Activated CD4-positive, alpha-beta memory T cell treated with anti-CD3 and anti-CD28 coated beads for 36 hours (primary cell): ENCODE results near the gene HAPLN2. TPM values are rescaled to one million over a fixed set of nuclear protein-coding genes. Genes with fewer than 3 reads are reported as not detected.

Experiments used
- CTCF ChIA-PET: fragments of 350-600 bp; sonication (Branson Sonifier 250); formaldehyde crosslinking; loops from one replicate; lab custom pipeline; 2021; ENCODE audit warnings: antibody characterized with exemption, inconsistent platforms; lab: Charles Lee
- POLR2A ChIA-PET: fragments of 350-600 bp; sonication (Branson Sonifier 250); formaldehyde crosslinking; loops from one replicate; lab custom pipeline; 2021; ENCODE audit warnings: antibody characterized with exemption; lab: Charles Lee
- DNase-seq: peaks from one replicate; pipeline ENCODE4 v3.0.0-alpha.2; 2020
- H3K27ac Mint-ChIP-seq: one replicate; pipeline ENCODE4 v1.8.0; 2021; ENCODE audit warnings: mixed read lengths
- H3K27me3 Mint-ChIP-seq: one replicate; pipeline ENCODE4 v1.8.0; 2021; ENCODE audit warnings: mixed read lengths
- H3K36me3 Mint-ChIP-seq: one replicate; pipeline ENCODE4 v1.8.0; 2021; ENCODE audit warnings: mixed read lengths
- H3K4me1 Mint-ChIP-seq: one replicate; pipeline ENCODE4 v1.8.0; 2021; ENCODE audit warnings: low read depth, mixed read lengths
- H3K4me3 Mint-ChIP-seq: one replicate; pipeline ENCODE4 v1.8.0; 2021; ENCODE audit warnings: mild to moderate bottlenecking, mixed read lengths
- H3K9me3 Mint-ChIP-seq: one replicate; pipeline ENCODE4 v1.8.0; 2021; ENCODE audit warnings: mixed read lengths
- intact Hi-C: fragments of 100-400 bp; cut with micrococcal nuclease; formaldehyde crosslinking; loops from one replicate; pipeline ENCODE4 v1.15.1; 2023
- total RNA-seq, 2 experiments: library from RNA; stranded (reverse); gene quantifications; one replicate each; pipeline ENCODE4 v1.2.3, GENCODE V29; 2021

The HAPLN2 gene
- total RNA-seq, 2 experiments from 2014 or later = 0.21 to 0.34 TPM

DNA sequence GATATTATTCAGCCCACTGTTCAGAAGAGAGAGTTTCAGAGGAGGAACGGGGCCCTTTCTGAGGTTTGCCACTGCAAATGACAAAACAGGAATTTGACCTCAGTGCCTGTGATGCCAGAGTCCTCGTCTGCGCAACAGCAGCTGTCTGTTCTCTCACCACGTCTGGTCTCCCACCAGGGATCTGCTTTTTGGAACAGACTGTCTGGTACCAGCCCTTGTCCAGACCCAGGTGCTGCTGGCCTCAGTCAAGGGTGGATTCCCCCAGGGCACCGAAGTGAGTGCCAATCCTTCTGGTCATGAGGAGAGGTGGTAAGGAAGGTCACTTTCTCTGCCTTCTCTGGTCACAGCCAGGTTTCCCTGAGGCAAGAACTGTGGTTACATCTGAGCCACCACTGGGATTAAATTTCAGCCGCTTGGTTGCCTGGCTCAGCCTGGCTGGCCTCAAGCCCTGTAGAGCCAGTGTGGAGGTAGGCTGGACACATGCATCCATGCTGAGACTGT is 20.4 kb downstream of the HAPLN2 start:
- ChIA-PET CTCF (interaction anchor here (1.1 to 5.2 kb wide), 4 partner anchors 8 to 18 kb away, joined by 3 to 34 read pairs (median 16); no protein-coding TSS in a partner anchor), POLR2A (no interaction called here)

DNA sequence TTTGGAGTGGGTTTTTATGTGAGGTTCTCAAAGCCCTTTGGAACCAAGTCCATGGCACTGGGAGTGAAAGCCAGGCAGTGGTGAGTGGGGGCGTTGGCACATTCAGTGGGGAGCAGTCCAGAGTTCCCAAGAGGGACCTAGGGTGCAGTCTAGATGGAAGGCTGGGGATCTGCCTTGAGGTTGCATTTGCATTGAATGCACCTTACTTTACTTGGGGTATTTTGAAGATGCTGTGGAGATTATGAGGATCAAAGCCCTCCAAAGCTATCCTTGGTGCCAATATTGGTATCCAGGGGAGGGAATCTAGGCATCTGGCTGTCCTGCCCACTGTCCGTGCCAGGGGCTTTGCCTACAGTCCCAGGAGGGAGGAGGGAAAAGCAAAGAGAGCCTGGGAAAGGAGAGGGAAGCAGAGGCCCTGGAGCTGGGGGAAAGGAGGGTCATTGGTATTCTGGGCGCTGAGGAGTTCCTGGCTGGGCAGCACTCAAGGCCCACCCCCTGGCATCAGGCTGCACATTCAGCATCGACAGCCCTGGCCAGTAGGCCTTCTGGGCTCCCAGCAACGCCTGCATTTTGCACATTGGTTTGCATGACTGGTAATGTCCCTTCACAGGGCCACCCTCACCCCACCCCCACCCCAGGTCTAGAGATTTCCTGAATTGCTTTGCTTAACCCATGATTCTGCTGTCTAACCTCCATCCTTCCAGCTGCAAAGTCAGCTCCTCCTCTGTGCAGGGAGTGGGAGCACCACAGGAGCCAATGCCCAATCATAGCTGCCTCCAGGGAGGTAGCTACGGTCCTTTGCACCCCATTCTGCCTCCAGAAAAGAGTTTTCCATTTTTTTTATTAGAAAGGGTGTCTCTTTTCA is 21.9 kb downstream of the HAPLN2 start:
- Mint-ChIP-seq H3K4me3 (no peak overlapping the region), H3K4me1 (peaks cover 24% of the 10 kb centered on the region), H3K27me3 (peaks cover 76% of the 10 kb centered on the region), H3K27ac (no peak overlapping the region), H3K9me3 (no peaks in the 10 kb centered on the region), H3K36me3 (no peaks in the 10 kb centered on the region)
- ChIA-PET CTCF (interaction anchor here (0.7 to 5.2 kb wide), 9 partner anchors 9 to 160 kb away, joined by 3 to 34 read pairs (median 4); no protein-coding TSS in a partner anchor), POLR2A (no interaction called here)
- no peak for DNase-seq
- intact Hi-C loops = no loop called here

More for the DNA sequence above, 20.4 kb downstream of the HAPLN2 start:
- intact Hi-C loops = no loop called here
- Mint-ChIP-seq H3K36me3 (no peaks in the 10 kb centered on the region), H3K27ac (no peak overlapping the region), H3K4me3 (no peak overlapping the region), H3K9me3 (no peaks in the 10 kb centered on the region), H3K4me1 (peaks cover 24% of the 10 kb centered on the region), H3K27me3 (peaks cover 68% of the 10 kb centered on the region)
- no peak for DNase-seq

DNA sequence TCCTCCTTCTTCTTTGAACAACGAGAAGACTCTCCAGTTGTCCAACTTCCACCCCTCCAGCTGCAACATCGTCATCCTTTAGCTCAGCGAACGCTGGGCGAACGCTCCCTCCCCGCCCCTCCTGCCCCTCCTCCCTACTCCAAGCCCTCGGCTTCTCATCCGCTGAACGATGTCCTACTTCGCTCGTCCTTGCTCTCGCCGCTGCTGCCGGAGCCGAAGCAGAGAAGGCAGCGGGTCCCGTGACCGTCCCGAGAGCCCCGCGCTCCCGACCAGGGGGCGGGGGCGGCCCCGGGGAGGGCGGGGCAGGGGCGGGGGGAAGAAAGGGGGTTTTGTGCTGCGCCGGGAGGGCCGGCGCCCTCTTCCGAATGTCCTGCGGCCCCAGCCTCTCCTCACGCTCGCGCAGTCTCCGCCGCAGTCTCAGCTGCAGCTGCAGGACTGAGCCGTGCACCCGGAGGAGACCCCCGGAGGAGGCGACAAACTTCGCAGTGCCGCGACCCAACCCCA is 22.6 kb downstream of the HAPLN2 start, which contains the start of gene BCAN:
Gene BCAN, plus strand, starts transcription at position 357 of the 504 bp plus-strand sequence. CDS start 3,938 bp downstream, outside the sequence.
- Mint-ChIP-seq H3K4me1 (peaks cover 24% of the 10 kb centered on the region), H3K27ac (no peak within 1 kb of the TSS), H3K27me3 (peaks cover 75% of the 10 kb centered on the region), H3K36me3 (no peaks in the 10 kb centered on the region), H3K9me3 (no peaks in the 10 kb centered on the region), H3K4me3 (no peak within 1 kb of the TSS)
- ChIA-PET POLR2A (no interaction called here), CTCF (interaction anchor here (0.7 to 5.2 kb wide), 7 partner anchors 13 to 161 kb away, joined by 3 to 34 read pairs (median 5); no protein-coding TSS in a partner anchor)
- intact Hi-C loops = no loop called here
- DNase-seq = peak; percentile 34

DNA sequence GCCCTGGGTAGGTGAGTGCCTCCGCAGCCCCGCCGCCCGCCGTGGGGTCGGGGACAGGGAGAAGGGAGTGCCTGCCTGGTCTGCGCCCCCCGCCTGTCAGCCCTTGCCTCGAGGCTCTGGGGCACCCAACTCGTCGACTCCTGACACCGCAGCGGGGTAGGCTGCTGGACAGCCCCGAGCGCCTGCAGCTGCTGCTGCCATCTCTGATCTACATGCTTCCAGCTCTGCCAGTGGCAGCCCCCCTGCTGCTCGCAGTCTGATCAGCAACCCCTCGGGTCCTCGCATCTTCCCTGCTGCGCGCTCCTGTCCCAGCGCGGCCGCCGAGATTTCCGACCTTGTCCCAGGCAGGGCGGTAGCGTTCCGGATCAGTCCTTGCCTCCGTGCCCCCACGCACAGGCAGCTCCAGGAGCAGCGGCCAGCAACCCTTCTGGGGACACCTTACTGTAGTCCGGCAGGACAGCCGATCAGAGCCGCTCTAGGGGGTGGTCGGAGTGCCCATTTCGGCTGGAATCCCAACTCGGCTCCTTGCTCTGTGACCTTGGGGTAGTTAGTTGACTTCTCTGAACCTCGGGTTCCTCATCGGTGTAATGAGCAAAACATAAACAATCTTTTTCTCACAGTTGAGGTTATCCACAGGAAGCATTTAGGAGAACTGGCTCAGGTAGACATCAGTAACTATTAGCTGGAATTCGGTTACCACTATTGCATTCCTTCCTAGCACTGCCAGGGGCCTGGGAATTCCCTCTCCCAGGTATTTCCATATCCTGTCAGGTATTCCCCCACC is 23.2 kb downstream of the HAPLN2 start:
- intact Hi-C loops = no loop called here
- H3K36me3 Mint-ChIP-seq = no peaks in the 10 kb centered on the region

DNA sequence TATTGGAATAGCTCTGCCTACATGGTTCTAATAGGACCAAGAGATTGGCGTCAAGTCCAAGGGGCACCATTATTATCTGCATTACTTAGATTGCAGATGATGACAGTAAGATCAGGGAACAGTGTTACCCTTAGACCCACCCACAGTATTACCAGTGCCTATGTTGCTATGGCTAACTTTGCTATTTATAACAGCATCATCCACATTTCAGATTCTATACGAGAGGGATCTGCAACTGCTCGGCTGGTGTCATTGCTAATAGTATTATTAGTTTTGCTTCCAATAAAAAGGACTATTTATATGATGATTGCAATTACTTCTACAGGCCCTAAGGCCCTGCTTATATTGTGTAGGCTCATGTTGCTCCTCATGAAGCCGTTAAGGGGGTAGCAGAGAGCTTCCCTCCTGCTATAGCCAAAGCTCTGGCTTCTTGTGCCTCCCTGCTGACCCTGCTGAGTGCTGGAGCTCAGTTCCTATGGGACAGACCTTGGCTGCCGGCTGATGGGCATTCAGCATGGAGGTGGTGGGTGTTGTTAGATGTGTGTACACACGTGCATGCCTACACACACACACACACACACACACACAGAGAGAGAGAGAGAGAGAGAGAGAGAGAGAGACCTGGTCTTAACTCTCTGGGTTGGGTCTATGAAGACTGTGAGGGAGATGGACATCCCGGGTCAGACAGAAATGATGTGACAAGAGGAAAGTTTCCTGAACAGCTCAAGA is 24.0 kb downstream of the HAPLN2 start:
- POLR2A ChIA-PET = interaction anchor here (1.0 kb wide), 1 partner anchor 42 kb away, joined by 3 read pairs; no protein-coding TSS in a partner anchor
- no peak overlapping the region for H3K27ac Mint-ChIP-seq

More for the DNA sequence above, 23.2 kb downstream of the HAPLN2 start:
- Mint-ChIP-seq H3K4me3 (no peak overlapping the region), H3K9me3 (no peaks in the 10 kb centered on the region), H3K27me3 (peaks cover 76% of the 10 kb centered on the region), H3K4me1 (peaks cover 24% of the 10 kb centered on the region), H3K27ac (no peak overlapping the region)
- ChIA-PET POLR2A (interaction anchor here (1.0 kb wide), 1 partner anchor 42 kb away, joined by 3 read pairs; no protein-coding TSS in a partner anchor), CTCF (interaction anchor here (1.0 to 5.2 kb wide), 9 partner anchors 15 to 162 kb away, joined by 3 to 34 read pairs (median 4); partner anchors contain the start of gene NES)
- no peak for DNase-seq

DNA sequence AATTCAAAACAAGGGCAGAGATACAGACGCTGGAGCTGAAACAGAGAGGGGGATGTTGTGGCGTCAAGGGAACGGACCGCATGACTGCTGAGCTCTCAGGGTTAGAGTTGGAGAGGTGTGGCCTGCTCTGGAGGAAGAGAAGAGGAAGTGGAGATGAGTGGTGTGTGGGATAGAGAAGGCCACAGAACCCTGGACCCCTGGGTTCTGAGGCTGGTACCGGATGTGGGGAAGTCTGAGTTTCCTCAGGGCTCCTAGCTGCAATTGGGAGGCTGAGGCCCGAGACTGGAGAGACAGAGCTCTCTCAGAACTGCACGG is 24.5 kb downstream of the HAPLN2 start:
- POLR2A ChIA-PET = interaction anchor here (1.0 kb wide), 1 partner anchor 41 kb away, joined by 3 read pairs; no protein-coding TSS in a partner anchor
- Mint-ChIP-seq H3K36me3 (no peaks in the 10 kb centered on the region), H3K27me3 (peaks cover 80% of the 10 kb centered on the region), H3K4me1 (peaks cover 24% of the 10 kb centered on the region), H3K4me3 (no peak overlapping the region), H3K27ac (no peak overlapping the region), H3K9me3 (no peaks in the 10 kb centered on the region)
- CTCF ChIA-PET = interaction anchor here (0.8 to 5.2 kb wide), 9 partner anchors 15 to 258 kb away, joined by 3 to 34 read pairs (median 4); partner anchors contain the start of genes CRABP2 and NES
- intact Hi-C loops = no loop called here
- peak; percentile 65 for DNase-seq

More for the DNA sequence above, 24.0 kb downstream of the HAPLN2 start:
- peaks cover 24% of the 10 kb centered on the region for H3K4me1 Mint-ChIP-seq
- no peak overlapping the region for H3K4me3 Mint-ChIP-seq
- peaks cover 80% of the 10 kb centered on the region for H3K27me3 Mint-ChIP-seq
- CTCF ChIA-PET = interaction anchor here (0.8 to 5.2 kb wide), 9 partner anchors 15 to 257 kb away, joined by 3 to 34 read pairs (median 4); partner anchors contain the start of genes CRABP2 and NES
- intact Hi-C loops = no loop called here
- no peaks in the 10 kb centered on the region for H3K9me3 Mint-ChIP-seq
- DNase-seq = no peak
- no peaks in the 10 kb centered on the region for H3K36me3 Mint-ChIP-seq

DNA sequence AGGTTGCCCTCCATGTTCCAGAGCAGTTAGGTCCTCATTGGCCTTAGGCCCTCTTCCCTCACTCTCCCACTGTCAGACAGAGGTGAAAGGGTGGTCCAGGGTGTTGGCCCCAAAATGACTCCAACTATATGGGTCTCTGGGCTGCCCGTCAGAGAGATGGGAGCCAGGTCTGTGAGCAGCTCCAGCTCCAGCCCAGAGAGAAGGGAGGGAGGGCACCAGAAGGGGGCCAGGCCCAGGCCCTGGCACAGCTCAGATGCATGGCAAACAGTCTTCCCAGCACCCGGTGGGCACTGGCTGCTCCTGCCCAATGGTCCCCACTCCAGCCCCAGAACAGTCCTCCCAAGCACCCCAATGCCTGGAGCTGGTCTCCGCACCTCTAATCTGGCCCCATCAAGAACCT is 24.9 kb downstream of the HAPLN2 start:
- Mint-ChIP-seq H3K4me1 (peaks cover 24% of the 10 kb centered on the region), H3K4me3 (no peak overlapping the region), H3K27me3 (peaks cover 80% of the 10 kb centered on the region), H3K27ac (no peak overlapping the region), H3K36me3 (no peaks in the 10 kb centered on the region), H3K9me3 (no peaks in the 10 kb centered on the region)
- ChIA-PET POLR2A (no interaction called here), CTCF (interaction anchor here (0.8 to 5.2 kb wide), 9 partner anchors 14 to 258 kb away, joined by 3 to 34 read pairs (median 4); partner anchors contain the start of genes CRABP2 and NES)
- no peak for DNase-seq
- intact Hi-C loops = no loop called here

DNA sequence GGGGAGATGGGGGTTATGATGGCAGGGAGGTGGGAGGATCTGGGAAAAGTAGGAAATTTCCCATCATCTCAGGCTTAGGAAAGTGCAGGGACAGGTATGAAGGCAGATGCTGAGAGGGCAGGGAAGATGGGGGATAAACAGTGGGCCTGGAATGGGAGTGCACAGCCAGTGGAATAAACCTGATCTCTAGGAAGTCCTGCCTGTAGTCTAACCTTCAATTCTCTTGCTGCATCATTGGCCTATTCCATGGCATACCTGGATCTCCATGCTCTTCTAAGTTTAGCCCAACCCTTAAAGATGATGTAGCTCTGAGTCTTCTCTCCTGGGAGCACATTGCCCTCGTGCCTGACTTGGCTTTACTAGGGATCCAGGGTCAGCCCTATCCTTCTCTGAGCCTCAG is 25.4 kb downstream of the HAPLN2 start:
- H3K27me3 Mint-ChIP-seq = peaks cover 76% of the 10 kb centered on the region
- no peak overlapping the region for H3K27ac Mint-ChIP-seq
- H3K9me3 Mint-ChIP-seq = no peaks in the 10 kb centered on the region
- ChIA-PET POLR2A (no interaction called here), CTCF (interaction anchor here (1.3 to 5.2 kb wide), 5 partner anchors 14 to 259 kb away, joined by 4 to 34 read pairs (median 12); partner anchors contain the start of gene CRABP2)
- peaks cover 24% of the 10 kb centered on the region for H3K4me1 Mint-ChIP-seq
- H3K4me3 Mint-ChIP-seq = no peak overlapping the region
- intact Hi-C loops = no loop called here
- no peaks in the 10 kb centered on the region for H3K36me3 Mint-ChIP-seq
- no peak for DNase-seq

DNA sequence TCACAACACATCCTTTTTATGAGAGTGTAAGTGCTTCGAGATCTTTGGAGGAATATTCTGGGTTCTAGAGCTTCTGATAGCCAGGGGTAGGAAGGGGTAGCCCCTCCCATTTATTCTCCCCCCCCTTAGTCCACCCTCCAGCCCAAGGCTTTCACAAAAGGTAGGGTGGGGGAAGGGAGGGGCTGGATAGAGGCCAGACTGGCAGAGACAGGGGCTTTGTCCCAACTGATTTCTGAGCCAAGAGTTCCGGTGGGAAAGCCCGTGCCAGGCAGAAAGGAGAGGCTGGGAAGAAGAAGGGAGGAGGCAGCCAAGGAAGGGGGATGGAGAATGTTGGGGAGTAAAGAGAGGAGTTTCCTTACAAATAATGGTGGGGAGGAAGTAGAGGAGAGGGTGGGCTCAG is 25.8 kb downstream of the HAPLN2 start:
- ChIA-PET CTCF (interaction anchor here (1.9 to 3.3 kb wide), 2 partner anchors 13 to 18 kb away, joined by 12 to 30 read pairs; no protein-coding TSS in a partner anchor), POLR2A (no interaction called here)
- H3K4me3 Mint-ChIP-seq = no peak overlapping the region
- peaks cover 73% of the 10 kb centered on the region for H3K27me3 Mint-ChIP-seq
- H3K4me1 Mint-ChIP-seq = peaks cover 24% of the 10 kb centered on the region
- DNase-seq = no peak
- H3K36me3 Mint-ChIP-seq = no peaks in the 10 kb centered on the region
- H3K27ac Mint-ChIP-seq = no peak overlapping the region
- intact Hi-C loops = no loop called here
- H3K9me3 Mint-ChIP-seq = no peaks in the 10 kb centered on the region

DNA sequence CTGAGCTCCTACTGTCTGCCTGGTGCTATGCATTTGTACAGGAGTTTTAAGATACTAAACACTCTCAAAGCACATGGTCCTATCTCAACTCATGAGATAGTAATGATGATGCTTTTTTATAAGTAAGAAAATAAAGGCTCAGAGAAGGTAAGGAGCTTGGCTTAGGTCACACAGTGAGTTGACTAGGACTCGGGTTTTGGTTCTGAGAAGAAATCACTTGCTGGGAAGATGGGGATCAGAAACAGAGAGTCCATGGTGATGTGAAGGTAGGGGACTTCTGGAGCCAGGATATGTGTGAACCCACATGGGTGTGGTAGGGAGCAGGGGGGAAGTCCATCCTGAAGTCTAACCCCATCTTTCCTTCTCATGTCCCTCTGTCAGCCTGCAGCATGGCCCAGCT is 26.5 kb downstream of the HAPLN2 start:
- CTCF ChIA-PET = interaction anchor here (1.9 to 3.3 kb wide), 2 partner anchors 13 to 19 kb away, joined by 12 to 30 read pairs; no protein-coding TSS in a partner anchor
- H3K4me1 Mint-ChIP-seq = peaks cover 23% of the 10 kb centered on the region
- no peaks in the 10 kb centered on the region for H3K36me3 Mint-ChIP-seq
- no peaks in the 10 kb centered on the region for H3K9me3 Mint-ChIP-seq
- H3K27ac Mint-ChIP-seq = no peak overlapping the region
- intact Hi-C loops = no loop called here
- H3K4me3 Mint-ChIP-seq = no peak overlapping the region
- POLR2A ChIA-PET = no interaction called here
- peaks cover 69% of the 10 kb centered on the region for H3K27me3 Mint-ChIP-seq
- DNase-seq = no peak
